HEK293 (cell line): ENCODE data around the gene CSF3R.

Experiments used
- CTCF ChIA-PET: fragments of 350-600 bp; formaldehyde crosslinking; extraction: SDS; loops from one replicate; lab custom pipeline; 2021; ENCODE audit warnings: antibody characterized with exemption; lab: Yijun Ruan, JAX
- POLR2A ChIA-PET: fragments of 300-600 bp; formaldehyde crosslinking; extraction: SDS; loops from one replicate; lab custom pipeline; 2020; ENCODE audit warnings: antibody characterized with exemption, inconsistent platforms; lab: Yijun Ruan, JAX
- H3K27ac ChIP-seq: fragments of 200-500 bp; sonication (Bioruptor generic); 2 replicates; pipeline ENCODE4 v1.5.1; 2014; ENCODE audit warnings: low read depth, low read length, control low read depth, inconsistent platforms; ENCODE audit errors: extremely low read depth
- H3K36me3 ChIP-seq, 2 experiments: fragments of 200-500 bp in 1 of 2; sonication (Bioruptor generic) in 1 of 2; 1 replicate in 1 of 2; 2 replicates in 1 of 2; pipeline ENCODE4 v1.5.1; 2014 to 2017; ENCODE audit warnings: inconsistent platforms in 2 of 2, low read length in 2 of 2; ENCODE audit not compliant: control insufficient read depth in 2 of 2, insufficient read depth in 1 of 2
- H3K4me1 ChIP-seq: fragments of 200-500 bp; sonication (Bioruptor generic); 2 replicates; pipeline ENCODE4 v1.5.1; 2014; ENCODE audit warnings: mild to moderate bottlenecking, low read length, inconsistent platforms; ENCODE audit not compliant: control insufficient read depth, insufficient read depth
- H3K4me3 ChIP-seq: 2 replicates; pipeline ENCODE4 v1.5.1; 2011; ENCODE audit warnings: low read depth, mild to moderate bottlenecking, control low read depth, low read length, moderate library complexity
- H3K9me3 ChIP-seq: fragments of 200-500 bp; sonication (Bioruptor generic); 2 replicates; pipeline ENCODE4 v1.5.1; 2014; ENCODE audit warnings: low read depth, low read length, inconsistent platforms; ENCODE audit not compliant: control insufficient read depth, insufficient read depth
- GLI2 ChIP-seq: fragments of 450-650 bp; formaldehyde crosslinking; IDR thresholded peaks from 2 replicates; pipeline ENCODE4; 2017; ENCODE audit warnings: missing biosample characterization, missing genetic modification characterization, low read depth, borderline replicate concordance
- KLF8 ChIP-seq: fragments of 450-650 bp; formaldehyde crosslinking; IDR thresholded peaks from 2 replicates; pipeline ENCODE4 v1.5.1; 2016; ENCODE audit warnings: missing biosample characterization, missing genetic modification characterization
- PRDM10 ChIP-seq: fragments of 450-650 bp; formaldehyde crosslinking; IDR thresholded peaks from 2 replicates; pipeline ENCODE4 v1.5.1; 2016; ENCODE audit warnings: missing biosample characterization, missing genetic modification characterization
- SALL2 ChIP-seq: fragments of 450-650 bp; formaldehyde crosslinking; IDR thresholded peaks from 2 replicates; pipeline ENCODE4 v1.5.0; 2017; ENCODE audit warnings: missing biosample characterization, mild to moderate bottlenecking, missing genetic modification characterization, borderline replicate concordance
- ZIC2 ChIP-seq: fragments of 450-650 bp; formaldehyde crosslinking; IDR thresholded peaks from 2 replicates; pipeline ENCODE4 v1.5.1; 2016; ENCODE audit warnings: missing biosample characterization, missing genetic modification characterization
- ZNF132 ChIP-seq: fragments of 450-650 bp; formaldehyde crosslinking; IDR thresholded peaks from 2 replicates; pipeline ENCODE4 v1.5.1; 2017; ENCODE audit warnings: missing biosample characterization, missing genetic modification characterization, borderline replicate concordance
- ZNF211 ChIP-seq: fragments of 450-650 bp; formaldehyde crosslinking; IDR thresholded peaks from 2 replicates; pipeline ENCODE4 v1.5.1; 2016; ENCODE audit warnings: low read depth, missing biosample characterization, missing genetic modification characterization
- ZNF26 ChIP-seq: fragments of 450-650 bp; formaldehyde crosslinking; IDR thresholded peaks from 2 replicates; pipeline ENCODE4 v1.5.1; 2016; ENCODE audit warnings: missing biosample characterization, missing genetic modification characterization
- ZNF394 ChIP-seq: fragments of 450-650 bp; formaldehyde crosslinking; IDR thresholded peaks from 2 replicates; pipeline ENCODE4 v1.5.1; 2016; ENCODE audit warnings: missing biosample characterization, missing genetic modification characterization, mild to moderate bottlenecking, moderate library complexity, borderline replicate concordance
- ZNF501 ChIP-seq: fragments of 450-650 bp; formaldehyde crosslinking; IDR thresholded peaks from 2 replicates; pipeline ENCODE4 v1.5.1; 2016; ENCODE audit warnings: missing biosample characterization, missing genetic modification characterization
- ZNF544 ChIP-seq: fragments of 450-650 bp; formaldehyde crosslinking; IDR thresholded peaks from 2 replicates; pipeline ENCODE4 v1.5.0; 2017; ENCODE audit warnings: missing biosample characterization, missing genetic modification characterization
- ZNF548 ChIP-seq: fragments of 450-650 bp; formaldehyde crosslinking; IDR thresholded peaks from 2 replicates; pipeline ENCODE4 v1.5.1; 2016; ENCODE audit warnings: missing biosample characterization, missing genetic modification characterization
- ZNF580 ChIP-seq: fragments of 450-650 bp; formaldehyde crosslinking; IDR thresholded peaks from 2 replicates; pipeline ENCODE4 v1.5.1; 2016; ENCODE audit warnings: missing biosample characterization, missing genetic modification characterization
- ZNF768 ChIP-seq: fragments of 450-650 bp; formaldehyde crosslinking; IDR thresholded peaks from 2 replicates; pipeline ENCODE4 v1.5.1; 2018; ENCODE audit warnings: missing biosample characterization, mild to moderate bottlenecking, missing genetic modification characterization

The CSF3R gene

GRCh38 chr1:36530261-36530660 is 47.5 kb upstream of the CSF3R start:
- CTCF ChIA-PET = interaction anchor here (1.5 to 1.8 kb wide), 2 partner anchors 14 kb away, joined by 3 to 5 read pairs; no protein-coding TSS in a partner anchor
- TF ChIP-seq ZNF544 (tag by site-specific recombination) = no peak
- TF ChIP-seq ZIC2 (tag by site-specific recombination) = peak; percentile 40; the same call in 1 of the 2 replicates
- TF ChIP-seq, all 188 proteins: peak for 1
- Histone ChIP-seq H3K36me3 (no peaks in the 10 kb centered on the region), H3K4me3 (no peak overlapping the region), H3K4me1 (no peaks in the 10 kb centered on the region), H3K27ac (no peak overlapping the region), H3K9me3 (no peaks in the 10 kb centered on the region)
- POLR2A ChIA-PET = interaction anchor here (0.6 kb wide), 1 partner anchor 627 kb away, joined by 3 read pairs; no protein-coding TSS in a partner anchor

GRCh38 chr1:36529769-36530260 is 47.1 kb upstream of the CSF3R start:
- TF ChIP-seq ZNF548 (tag by site-specific recombination) (no peak), ZNF26 (tag by site-specific recombination) (no peak), ZNF132 (tag by site-specific recombination) (no peak), ZNF501 (no peak), ZNF394 (tag by site-specific recombination) (no peak), KLF8 (tag by site-specific recombination) (no peak)
- Histone ChIP-seq H3K4me1 (no peaks in the 10 kb centered on the region), H3K27ac (no peak overlapping the region), H3K4me3 (no peak overlapping the region), H3K36me3 (no peaks in the 10 kb centered on the region), H3K9me3 (no peaks in the 10 kb centered on the region)
- POLR2A ChIA-PET = interaction anchor here (0.6 kb wide), 1 partner anchor 627 kb away, joined by 3 read pairs; no protein-coding TSS in a partner anchor
- CTCF ChIA-PET = interaction anchor here (0.6 to 1.8 kb wide), 2 partner anchors 13 to 16 kb away, joined by 4 to 5 read pairs; no protein-coding TSS in a partner anchor

- H3K27ac ChIP-seq = no peak overlapping the region
- TF ChIP-seq ZNF211 (no peak), PRDM10 (tag by site-specific recombination) (no peak), SALL2 (tag by site-specific recombination) (no peak), ZNF580 (tag by site-specific recombination) (0 out of 2 replicates have a peak, but pooled peaks have one; percentile 45), ZNF768 (tag by site-specific recombination) (peak; percentile 91), GLI2 (tag by site-specific recombination) (no peak)
- TF ChIP-seq, all 188 proteins: peak for 2
- POLR2A ChIA-PET = no interaction called here
- Histone ChIP-seq H3K36me3 (no peaks in the 10 kb centered on the region), H3K4me1 (no peaks in the 10 kb centered on the region), H3K9me3 (no peaks in the 10 kb centered on the region), H3K4me3 (no peak overlapping the region)
- CTCF ChIA-PET = interaction anchor here (1.8 kb wide), 1 partner anchor 12 kb away, joined by 5 read pairs; no protein-coding TSS in a partner anchor
Observed at GRCh38 chr1:36528361-36529349, 45.9 kb upstream of the CSF3R start.
